Activated T-cell treated with anti-CD3 and anti-CD28 coated beads, Interleukin-2, amount 50 U/mL, for 72 hours (primary cell): ENCODE measurements around the gene ANXA11. TPM values are rescaled to one million over a fixed set of nuclear protein-coding genes. Genes with fewer than 3 reads are reported as not detected.
A peak's percentile ranks its signal among the peaks of the same experiment; 100 is the strongest.

Experiments
- ATAC-seq, 2 donors: fragments of 150-1000 bp; cut with Tn5 transposase; replicated peaks in 1 of 2; 2 replicates each; pipeline ENCODE4 v1.10.0; 2021; ENCODE audit warnings: moderate library complexity in 2 of 2, mild to moderate bottlenecking in 1 of 2
- DNase-seq, 2 donors: peaks; one replicate each; pipeline ENCODE4 v3.0.0; 2021 to 2022; ENCODE audit warnings: mixed read lengths in 1 of 2
- H3K27ac Mint-ChIP-seq: one replicate; pipeline ENCODE4 v1.8.0; 2022; ENCODE audit warnings: mild to moderate bottlenecking, moderate library complexity, mixed read lengths
- H3K27me3 Mint-ChIP-seq: one replicate; pipeline ENCODE4 v1.8.0; 2022; ENCODE audit warnings: low read depth, mixed read lengths
- H3K36me3 Mint-ChIP-seq, 2 donors: one replicate each; pipeline ENCODE4 v1.8.0; 2022; ENCODE audit warnings: mixed read lengths in 2 of 2, mild to moderate bottlenecking in 1 of 2; ENCODE audit not compliant: insufficient read depth in 2 of 2
- H3K4me1 Mint-ChIP-seq: one replicate; pipeline ENCODE4 v1.8.0; 2022; ENCODE audit warnings: low read depth, mixed read lengths
- H3K4me3 Mint-ChIP-seq, 2 donors: one replicate each; pipeline ENCODE4 v1.8.0; 2022; ENCODE audit warnings: mild to moderate bottlenecking in 2 of 2, mixed read lengths in 2 of 2, moderate library complexity in 2 of 2
- H3K9me3 Mint-ChIP-seq, 2 donors: one replicate each; pipeline ENCODE4 v1.8.0; 2022; ENCODE audit warnings: mixed read lengths in 2 of 2
- total RNA-seq, 2 donors: library from RNA; stranded (reverse); gene quantifications; one replicate each; pipeline ENCODE4 v1.2.3, GENCODE V29; 2022

ANXA11 gene
- total RNA-seq, 2 donors from 2014 or later = 207 to 229 TPM

- no peak overlapping the region for H3K4me3 Mint-ChIP-seq
- peak overlapping the region; percentile 11 for H3K27ac Mint-ChIP-seq
- no peak for ATAC-seq
- H3K36me3 Mint-ChIP-seq = peaks cover 14 to 24% of the 10 kb centered on the region in 2 donors
- no peak for DNase-seq
- H3K4me1 Mint-ChIP-seq = peaks cover 18% of the 10 kb centered on the region
- H3K9me3 Mint-ChIP-seq = no peaks in the 10 kb centered on the region
- H3K27me3 Mint-ChIP-seq = no peaks in the 10 kb centered on the region
Measured at GRCh38 chr10:80165173-80165572, 40.2 kb downstream of the ANXA11 start.

- H3K27ac Mint-ChIP-seq = no peak overlapping the region
- no peak for ATAC-seq
Measured at GRCh38 chr10:80164596-80164995, 40.7 kb downstream of the ANXA11 start.

GRCh38 chr10:80163741-80164341 lies 41.5 kb downstream of the ANXA11 start:
- peaks cover 18 to 28% of the 10 kb centered on the region in 2 donors for H3K36me3 Mint-ChIP-seq
- H3K9me3 Mint-ChIP-seq = no peaks in the 10 kb centered on the region
- ATAC-seq (no peak), DNase-seq (no peak)
- H3K4me1 Mint-ChIP-seq = peaks cover 9% of the 10 kb centered on the region
- no peak overlapping the region for H3K4me3 Mint-ChIP-seq
- H3K27me3 Mint-ChIP-seq = no peaks in the 10 kb centered on the region
- H3K27ac Mint-ChIP-seq = no peak overlapping the region

More at GRCh38 chr10:80164596-80164995, 40.7 kb downstream of the ANXA11 start:
- H3K27me3 Mint-ChIP-seq = no peaks in the 10 kb centered on the region
- H3K9me3 Mint-ChIP-seq = no peaks in the 10 kb centered on the region
- H3K4me3 Mint-ChIP-seq = no peak overlapping the region
- DNase-seq = no peak
- peaks cover 18 to 24% of the 10 kb centered on the region in 2 donors for H3K36me3 Mint-ChIP-seq
- peaks cover 12% of the 10 kb centered on the region for H3K4me1 Mint-ChIP-seq

GRCh38 chr10:80161321-80162083 lies 43.8 kb downstream of the ANXA11 start:
- ATAC-seq = no peak
- peaks cover 20 to 33% of the 10 kb centered on the region in 2 donors for H3K36me3 Mint-ChIP-seq
- no peaks in the 10 kb centered on the region for H3K9me3 Mint-ChIP-seq
- H3K27ac Mint-ChIP-seq = peak overlapping the region; percentile 26
- DNase-seq = peak in 1 of 2 donors; percentile 12
- H3K4me1 Mint-ChIP-seq = peaks cover 15% of the 10 kb centered on the region
- H3K4me3 Mint-ChIP-seq = no peak overlapping the region
- H3K27me3 Mint-ChIP-seq = no peaks in the 10 kb centered on the region

- Mint-ChIP-seq H3K27me3 (no peaks in the 10 kb centered on the region), H3K4me3 (no peak overlapping the region), H3K4me1 (peaks cover 16% of the 10 kb centered on the region), H3K9me3 (no peaks in the 10 kb centered on the region), H3K27ac (peak overlapping the region; percentile 26), H3K36me3 (peaks cover 17 to 36% of the 10 kb centered on the region in 2 donors)
- ATAC-seq = no peak
- no peak for DNase-seq
Measured at GRCh38 chr10:80160361-80161320, 44.7 kb downstream of the ANXA11 start.

- peak overlapping the region; percentile 81 for H3K27ac Mint-ChIP-seq
- peaks cover 27% of the 10 kb centered on the region for H3K4me1 Mint-ChIP-seq
- H3K36me3 Mint-ChIP-seq = peaks cover 22 to 43% of the 10 kb centered on the region in 2 donors
- H3K27me3 Mint-ChIP-seq = no peaks in the 10 kb centered on the region
- DNase-seq = no peak
- H3K9me3 Mint-ChIP-seq = no peaks in the 10 kb centered on the region
- no peak overlapping the region for H3K4me3 Mint-ChIP-seq
- no peak for ATAC-seq
Measured at GRCh38 chr10:80159166-80159873, 46.0 kb downstream of the ANXA11 start.

- Mint-ChIP-seq H3K27me3 (no peaks in the 10 kb centered on the region), H3K4me3 (no peak overlapping the region), H3K36me3 (peaks cover 17 to 44% of the 10 kb centered on the region in 2 donors), H3K27ac (no peak overlapping the region), H3K4me1 (peaks cover 27% of the 10 kb centered on the region), H3K9me3 (no peaks in the 10 kb centered on the region)
- ATAC-seq (no peak), DNase-seq (no peak)
Measured at GRCh38 chr10:80158598-80159127, 46.7 kb downstream of the ANXA11 start.

GRCh38 chr10:80158126-80158525 lies 47.2 kb downstream of the ANXA11 start:
- no peak overlapping the region for H3K27ac Mint-ChIP-seq
- H3K9me3 Mint-ChIP-seq = no peaks in the 10 kb centered on the region
- DNase-seq (no peak), ATAC-seq (no peak)
- H3K4me3 Mint-ChIP-seq = no peak overlapping the region
- peaks cover 27% of the 10 kb centered on the region for H3K4me1 Mint-ChIP-seq
- H3K27me3 Mint-ChIP-seq = no peaks in the 10 kb centered on the region
- H3K36me3 Mint-ChIP-seq = peaks cover 18 to 42% of the 10 kb centered on the region in 2 donors

- Mint-ChIP-seq H3K27me3 (no peaks in the 10 kb centered on the region), H3K4me3 (no peak overlapping the region), H3K36me3 (peaks cover 20 to 45% of the 10 kb centered on the region in 2 donors), H3K4me1 (peaks cover 27% of the 10 kb centered on the region), H3K27ac (no peak overlapping the region), H3K9me3 (no peaks in the 10 kb centered on the region)
- ATAC-seq (no peak), DNase-seq (no peak)
Measured at GRCh38 chr10:80157561-80157960, 47.8 kb downstream of the ANXA11 start.

- Mint-ChIP-seq H3K9me3 (no peaks in the 10 kb centered on the region), H3K4me1 (peaks cover 27% of the 10 kb centered on the region), H3K4me3 (no peak overlapping the region), H3K36me3 (peaks cover 22 to 45% of the 10 kb centered on the region in 2 donors), H3K27ac (peak overlapping the region; percentile 71), H3K27me3 (no peaks in the 10 kb centered on the region)
- DNase-seq (no peak), ATAC-seq (no peak)
Measured at GRCh38 chr10:80156216-80156615, 49.1 kb downstream of the ANXA11 start.

- DNase-seq = no peak
- Mint-ChIP-seq H3K4me1 (peaks cover 27% of the 10 kb centered on the region), H3K9me3 (no peaks in the 10 kb centered on the region), H3K27me3 (no peaks in the 10 kb centered on the region), H3K36me3 (peaks cover 21 to 49% of the 10 kb centered on the region in 2 donors), H3K4me3 (no peak overlapping the region), H3K27ac (peak overlapping the region; percentile 71)
- ATAC-seq = peak; percentile 16 to 34
Measured at GRCh38 chr10:80155696-80156215, 49.6 kb downstream of the ANXA11 start.
